HCT116 (cell line): Measurements from ENCODE around the gene U2AF2. TPM values are rescaled to one million over a fixed set of nuclear protein-coding genes. Genes with fewer than 3 reads are reported as not detected.

Experiments
- ATAC-seq: fragments of 200-7000 bp; cut with Tn5 transposase; 2 replicates; pipeline ENCODE4 v1.9.1; 2020; ENCODE audit warnings: mild to moderate bottlenecking, moderate library complexity
- BruUV-seq: library from RNA; stranded (reverse); fragments of 400-500 nt; replicated peaks from 2 replicates; lab custom pipeline; 2021; lab: Mats Ljungman, UMichigan
- CTCF ChIA-PET: fragments of 300-600 bp; sonication (Branson Sonifier 250); formaldehyde crosslinking; loops from one replicate; lab custom pipeline; 2021; ENCODE audit warnings: antibody characterized with exemption; lab: Charles Lee
- POLR2A ChIA-PET: fragments of 300-600, 350-600 bp; sonication (Branson Sonifier 250); formaldehyde crosslinking; loops from one replicate; lab custom pipeline; 2021; ENCODE audit warnings: antibody characterized with exemption; lab: Charles Lee
- RAD21 ChIA-PET, 2 experiments: fragments of 300-600 bp; sonication (Branson Sonifier 250); formaldehyde crosslinking; loops; one replicate each; lab custom pipeline; 2023; ENCODE audit warnings: low total read pairs in 2 of 2; ENCODE audit not compliant: uncharacterized antibody in 2 of 2, unreplicated experiment in 2 of 2, low non-redundant PET in 1 of 2; lab: Charles Lee
- DNase-seq: peaks from one replicate; pipeline ENCODE4 v3.0.0-alpha.2; 2010; ENCODE audit warnings: low read depth, low spot score
- H2AFZ ChIP-seq: fragments of 200-600 bp; shearing (Covaris generic), sonication (generic); 2 replicates; pipeline ENCODE4 v1.6.1; 2017; ENCODE audit warnings: low read depth, mixed run types, mixed read lengths, antibody characterized with exemption, low read length; ENCODE audit not compliant: poor library complexity, severe bottlenecking
- H3K27ac ChIP-seq: 2 replicates; pipeline ENCODE4 v1.5.1; 2012; ENCODE audit warnings: low read depth, low read length
- H3K27me3 ChIP-seq: fragments of 200-600 bp; sonication (generic); 2 replicates; pipeline ENCODE4 v1.6.1; 2016; ENCODE audit warnings: mixed run types, low read length, mixed read lengths; ENCODE audit not compliant: insufficient read depth
- H3K36me3 ChIP-seq, 2 experiments: fragments of 200-500 bp in 1 of 2; fragments of 200-600 bp in 1 of 2; sonication (Bioruptor generic) in 1 of 2; sonication (generic) in 1 of 2; 2 replicates each; pipeline versions ENCODE4 v1.5.1 to v1.6.1; 2014 to 2016; ENCODE audit warnings: low read length in 2 of 2, inconsistent platforms in 1 of 2, mixed read lengths in 1 of 2, mixed run types in 1 of 2; ENCODE audit not compliant: insufficient read depth in 2 of 2, control insufficient read depth in 1 of 2
- H3K4me1 ChIP-seq, 2 experiments: fragments of 200-600 bp in 1 of 2; sonication (generic) in 1 of 2; 2 replicates each; pipeline versions ENCODE4 v1.5.1 to v1.6.1; 2012 to 2017; ENCODE audit warnings: low read length in 2 of 2, inconsistent platforms in 1 of 2, mild to moderate bottlenecking in 1 of 2, mixed read lengths in 1 of 2, mixed run types in 1 of 2, moderate library complexity in 1 of 2; ENCODE audit not compliant: insufficient read depth in 2 of 2, control insufficient read depth in 1 of 2
- H3K4me2 ChIP-seq: fragments of 200-600 bp; sonication (generic); 2 replicates; pipeline ENCODE4 v1.6.1; 2017; ENCODE audit warnings: mixed run types, low read length, mixed read lengths
- H3K4me3 ChIP-seq, 2 experiments: fragments of 200-600 bp in 1 of 2; sonication (generic) in 1 of 2; replicated peaks in 1 of 2; 2 replicates each; pipeline ENCODE4 v1.5.1; 2011 to 2016; ENCODE audit warnings: low read length in 2 of 2, control low read depth in 1 of 2, low read depth in 1 of 2, mild to moderate bottlenecking in 1 of 2, mixed read lengths in 1 of 2, mixed run types in 1 of 2
- H3K79me2 ChIP-seq: fragments of 200-600 bp; sonication (generic); 2 replicates; pipeline ENCODE4 v1.6.1; 2017; ENCODE audit warnings: mild to moderate bottlenecking, mixed run types, low read length, moderate library complexity, mixed read lengths; ENCODE audit not compliant: insufficient read depth
- H3K9ac ChIP-seq: fragments of 200-600 bp; sonication (generic); 2 replicates; pipeline ENCODE4 v1.6.1; 2016; ENCODE audit warnings: low read length, mixed read lengths
- H3K9me2 ChIP-seq: fragments of 200-600 bp; sonication (generic), shearing (Covaris generic); 2 replicates; pipeline ENCODE4 v1.6.1; 2017; ENCODE audit warnings: mixed run types, mild to moderate bottlenecking, moderate library complexity; ENCODE audit not compliant: insufficient read depth
- H3K9me3 ChIP-seq, 2 experiments: fragments of 200-500 bp in 1 of 2; fragments of 200-600 bp in 1 of 2; sonication (Bioruptor generic) in 1 of 2; sonication (generic) in 1 of 2; 2 replicates each; pipeline ENCODE4 v1.6.1; 2014 to 2017; ENCODE audit warnings: low read length in 2 of 2, mixed read lengths in 2 of 2, inconsistent platforms in 1 of 2, low read depth in 1 of 2, mild to moderate bottlenecking in 1 of 2, mixed run types in 1 of 2, moderate library complexity in 1 of 2; ENCODE audit not compliant: control insufficient read depth in 1 of 2, insufficient read depth in 1 of 2
- H4K20me1 ChIP-seq: fragments of 200-600 bp; sonication (generic), shearing (Covaris generic); 2 replicates; pipeline ENCODE4 v1.6.1; 2017; ENCODE audit warnings: mixed run types, mild to moderate bottlenecking, moderate library complexity; ENCODE audit not compliant: insufficient read depth
- ATF3 ChIP-seq: IDR thresholded peaks from 2 replicates; pipeline ENCODE4 v1.6.1; 2012
- CBX3 ChIP-seq: IDR thresholded peaks from 2 replicates; pipeline ENCODE4 v1.6.1; 2012; ENCODE audit warnings: low read depth
- CTCF ChIP-seq, 3 experiments: fragments of 200-600 bp in 1 of 3; sonication (generic) in 1 of 3; IDR thresholded peaks in 2 of 3; conservative IDR thresholded peaks in 1 of 3; 2 replicates each; pipeline ENCODE4 v1.5.1; 2012 to 2017; ENCODE audit warnings: low read depth in 2 of 3, low read length in 2 of 3, antibody characterized with exemption in 1 of 3, borderline replicate concordance in 1 of 3, control low read depth in 1 of 3, mild to moderate bottlenecking in 1 of 3, mixed read lengths in 1 of 3, mixed run types in 1 of 3, moderate library complexity in 1 of 3; ENCODE audit not compliant: insufficient read depth in 1 of 3
- EGR1 ChIP-seq: IDR thresholded peaks from 2 replicates; pipeline ENCODE4 v1.6.1; 2012; ENCODE audit warnings: low read depth
- EZH2 ChIP-seq: fragments of 200-600 bp; sonication (generic); IDR thresholded peaks from 2 replicates; pipeline ENCODE4 v1.6.1; 2017; ENCODE audit warnings: antibody characterized with exemption, mixed run types
- EZH2phosphoT487 ChIP-seq: fragments of 200-600 bp; IDR thresholded peaks from 2 replicates; pipeline ENCODE4 v1.6.1; 2018; ENCODE audit warnings: antibody characterized with exemption, borderline replicate concordance
- FOSL1 ChIP-seq: IDR thresholded peaks from 2 replicates; pipeline ENCODE4 v1.6.1; 2012; ENCODE audit warnings: low read depth
- MAX ChIP-seq: IDR thresholded peaks from 2 replicates; pipeline ENCODE4 v1.6.1; 2012
- POLR2A ChIP-seq: IDR thresholded peaks from 2 replicates; pipeline ENCODE4 v1.7.0; 2011; ENCODE audit warnings: borderline replicate concordance; ENCODE audit not compliant: insufficient read depth, insufficient read length; ENCODE audit errors: extremely low read depth
- POLR2AphosphoS5 ChIP-seq: IDR thresholded peaks from 2 replicates; pipeline ENCODE4 v1.6.1; 2011; ENCODE audit warnings: mild to moderate bottlenecking, low read depth, low read length, moderate library complexity
- RAD21 ChIP-seq: IDR thresholded peaks from 2 replicates; pipeline ENCODE4 v1.6.1; 2012; ENCODE audit warnings: low read depth, mild to moderate bottlenecking
- REST ChIP-seq: IDR thresholded peaks from 2 replicates; pipeline ENCODE4 v1.6.1; 2012; ENCODE audit warnings: low read depth
- TCF7L2 ChIP-seq: IDR thresholded peaks from 2 replicates; pipeline ENCODE4 v1.7.0; 2011; ENCODE audit warnings: borderline replicate concordance, inconsistent platforms; ENCODE audit not compliant: insufficient read depth, insufficient read length; ENCODE audit errors: extremely low read depth
- YY1 ChIP-seq: IDR thresholded peaks from 2 replicates; pipeline ENCODE4 v1.6.1; 2011; ENCODE audit warnings: low read length, low read depth, moderate library complexity, mild to moderate bottlenecking; ENCODE audit not compliant: insufficient replicate concordance; ENCODE audit errors: extremely low read depth
- ZBTB33 ChIP-seq: IDR thresholded peaks from 2 replicates; pipeline ENCODE4 v1.6.1; 2011; ENCODE audit warnings: mild to moderate bottlenecking, low read length, moderate library complexity; ENCODE audit not compliant: insufficient replicate concordance; ENCODE audit errors: extremely low read depth
- ZFX ChIP-seq: fragments of 450-650 bp; IDR thresholded peaks from 2 replicates; pipeline ENCODE4 v1.6.1; 2017
- ZNF274 ChIP-seq: fragments of 200-500 bp; sonication (Bioruptor generic); IDR thresholded peaks from 2 replicates; pipeline ENCODE4 v1.6.1; 2014; ENCODE audit warnings: mild to moderate bottlenecking, low read depth, low read length, inconsistent platforms
- intact Hi-C: fragments of 100-400 bp; cut with micrococcal nuclease; formaldehyde crosslinking; loops from 2 replicates; pipeline ENCODE4 v1.10.0; 2022
- total RNA-seq: library from RNA; stranded (reverse); gene quantifications from one replicate; pipeline ENCODE4 v1.2.1, GENCODE V29; 2021; ENCODE audit not compliant: unreplicated experiment

U2AF2 gene
- total RNA-seq, 1 experiment from 2014 or later: 259 TPM

GRCh38 chr19:55655648-55656040, 809 bp downstream of the U2AF2 start:
- Histone ChIP-seq H3K27me3 (no peaks in the 10 kb centered on the region), H3K36me3 (peaks cover 13 to 20% of the 10 kb centered on the region in 2 experiments; a peak in 3 of 4 replicates), H3K9ac (peak overlapping the region; percentile 99), H3K79me2 (peaks cover 54% of the 10 kb centered on the region), H4K20me1 (no peaks in the 10 kb centered on the region; the same call in 1 of the 2 replicates), H3K4me3 (peak overlapping the region; percentile 93 to 94), H3K27ac (peak overlapping the region; percentile 99), H2AFZ (no peak overlapping the region), H3K4me2 (peak overlapping the region; percentile 79), H3K9me2 (no peaks in the 10 kb centered on the region), H3K9me3 (no peaks in the 10 kb centered on the region), H3K4me1 (peaks cover 18 to 29% of the 10 kb centered on the region in 2 experiments; a peak in 3 of 4 replicates)
- TF ChIP-seq TCF7L2 (no peak), ZNF274 (no peak), ZFX (no peak), EZH2phosphoT487 (no peak), CTCF (IDR thresholded peaks at IDR 0.05 in 2 of 3, conservative IDR thresholded peaks at IDR 0.05 in 1 of 3; ENCODE audit: borderline replicate concordance in 1 of 3, insufficient read depth in 1 of 3, low read depth in 2 of 3, low read length in 2 of 3) (no peak), EGR1 (no peak), ZBTB33 (no peak), POLR2A (no peak), POLR2AphosphoS5 (no peak), MAX (no peak), EZH2 (no peak), REST (no peak), FOSL1 (no peak), CBX3 (no peak), RAD21 (no peak), YY1 (no peak), ATF3 (no peak)
- ChIA-PET POLR2A (no interaction called here), RAD21 (no interaction called here), CTCF (interaction anchor here (2.9 kb wide), 1 partner anchor 16 kb away, joined by 15 read pairs; no protein-coding TSS in a partner anchor)
- TSS peak; percentile 67 for BruUV-seq
- intact Hi-C loops: no loop called here
- ATAC-seq: no peak
- DNase-seq: no peak
